K562 (cell line): ENCODE data around the gene TIMP2. TPM values are rescaled to one million over a fixed set of nuclear protein-coding genes. Genes with fewer than 3 reads are reported as not detected.
A peak's percentile ranks its signal among the peaks of the same experiment; 100 is the strongest.

Source experiments
- ATAC-seq: fragments of 200-7000 bp; cut with Tn5 transposase; 3 replicates; pipeline ENCODE4 v1.9.1; 2020; ENCODE audit warnings: moderate library complexity
- BruUV-seq: library from RNA; stranded (reverse); fragments of 400-500 nt; replicated peaks from 2 replicates; lab custom pipeline; 2021; lab: Mats Ljungman, UMichigan
- CTCF ChIA-PET: fragments of 300-600 bp; formaldehyde crosslinking; extraction: SDS; loops from one replicate; lab custom pipeline; 2021; ENCODE audit warnings: low intra/inter-chr PET ratio; lab: Yijun Ruan, JAX
- POLR2A ChIA-PET: fragments of 300-600, 350-650 bp; sonication (Branson Sonifier 250); formaldehyde crosslinking; extraction: SDS; loops from one replicate; lab custom pipeline; 2021; ENCODE audit warnings: antibody characterized with exemption, inconsistent platforms; lab: Yijun Ruan, JAX
- DNase-seq, 4 experiments: peaks; one replicate each; pipeline versions ENCODE4 v3.0.0 to v3.0.0-alpha.2; 2011 to 2018; ENCODE audit warnings: low spot score in 3 of 4, mixed read lengths in 3 of 4; ENCODE audit errors: extremely low read depth in 1 of 4
- FAIRE-seq: peaks from 2 replicates; lab custom pipeline; 2011; peaks lifted over from hg19 to GRCh38; lab: Jason Lieb, UNC
- H2AFZ ChIP-seq: 2 replicates; pipeline ENCODE4 v1.6.0; 2011; ENCODE audit warnings: low read depth, low read length, control low read depth, inconsistent platforms
- H3K27ac ChIP-seq: fragments of 200-600 bp; 3 replicates; pipeline ENCODE4 v1.8.0; 2011; ENCODE audit warnings: low read depth, mild to moderate bottlenecking, control low read depth, inconsistent platforms, low read length, moderate library complexity, mixed read lengths; ENCODE audit errors: extremely low read depth
- H3K27me3 ChIP-seq, 2 experiments: fragments of 300-600 bp in 1 of 2; 2 replicates in 1 of 2; 3 replicates in 1 of 2; pipeline versions ENCODE4 v1.6.0 to v1.8.0; 2011; ENCODE audit warnings: inconsistent platforms in 2 of 2, low read length in 2 of 2, mild to moderate bottlenecking in 1 of 2, mixed read lengths in 1 of 2, moderate library complexity in 1 of 2; ENCODE audit not compliant: control insufficient read depth in 2 of 2, insufficient read depth in 2 of 2
- H3K36me3 ChIP-seq: fragments of 300-600 bp; 3 replicates; pipeline ENCODE4 v1.8.0; 2011; ENCODE audit warnings: mild to moderate bottlenecking, low read length, inconsistent platforms; ENCODE audit not compliant: control insufficient read depth, insufficient read depth
- H3K4me1 ChIP-seq, 2 experiments: fragments of 200-600 bp in 1 of 2; replicated peaks in 1 of 2; 2 replicates in 1 of 2; 3 replicates in 1 of 2; pipeline versions ENCODE4 v1.5.1 to v1.8.0; 2011; ENCODE audit warnings: inconsistent platforms in 2 of 2, low read length in 2 of 2, mild to moderate bottlenecking in 1 of 2, mixed read lengths in 1 of 2, moderate library complexity in 1 of 2; ENCODE audit not compliant: control insufficient read depth in 2 of 2, insufficient read depth in 2 of 2
- H3K4me2 ChIP-seq: 2 replicates; pipeline ENCODE4 v1.6.1; 2011; ENCODE audit warnings: low read length, control low read depth, inconsistent platforms, mixed read lengths; ENCODE audit not compliant: insufficient read depth
- H3K4me3 ChIP-seq: fragments of 200-600 bp; sonication (generic), shearing (Covaris generic); 2 replicates; pipeline ENCODE4 v1.5.1; 2016; ENCODE audit warnings: control low read depth, inconsistent platforms
- H3K79me2 ChIP-seq: fragments of 200-600 bp; 3 replicates; pipeline ENCODE4 v1.8.0; 2011; ENCODE audit warnings: low read length, inconsistent platforms; ENCODE audit not compliant: control insufficient read depth, insufficient read depth
- H3K9ac ChIP-seq, 2 experiments: 2 replicates each; pipeline versions ENCODE4 v1.6.0 to v1.6.1; 2011; ENCODE audit warnings: low read depth in 2 of 2, low read length in 2 of 2, control low read depth in 1 of 2, inconsistent platforms in 1 of 2, mild to moderate bottlenecking in 1 of 2, mixed read lengths in 1 of 2; ENCODE audit not compliant: insufficient read depth in 1 of 2
- H3K9me1 ChIP-seq: one replicate; pipeline ENCODE4 v1.6.0; 2011; ENCODE audit warnings: inconsistent platforms, mild to moderate bottlenecking, low read length, moderate library complexity; ENCODE audit not compliant: control insufficient read depth, insufficient read depth
- H3K9me3 ChIP-seq: replicated peaks from 2 replicates; pipeline ENCODE4 v1.5.1; 2011; ENCODE audit warnings: low read depth, low read length, inconsistent platforms; ENCODE audit not compliant: control insufficient read depth, insufficient read depth
- H4K20me1 ChIP-seq: replicated peaks from 2 replicates; pipeline ENCODE4 v1.6.1; 2011; ENCODE audit warnings: low read length, inconsistent platforms, mixed read lengths; ENCODE audit not compliant: control insufficient read depth, insufficient read depth
- ARID2 ChIP-seq: fragments of 450-650 bp; IDR thresholded peaks from 2 replicates; pipeline ENCODE4 v1.6.1; 2017; ENCODE audit warnings: antibody characterized with exemption, mild to moderate bottlenecking
- ATF1 ChIP-seq, 2 experiments: fragments of 450-650 bp in 1 of 2; IDR thresholded peaks; 2 replicates each; pipeline ENCODE4 v1.6.1; 2016; ENCODE audit warnings: missing compliant biosample characterization in 1 of 2, missing genetic modification characterization in 1 of 2
- CBX5 ChIP-seq: IDR thresholded peaks from 2 replicates; pipeline ENCODE4 v1.6.1; 2014; ENCODE audit warnings: low read depth, borderline replicate concordance
- CHCHD3 ChIP-seq: fragments of 250-450 bp; sonication (Bioruptor Pico); IDR thresholded peaks from 2 replicates; pipeline ENCODE4 v2.1.2; 2022; ENCODE audit warnings: mild to moderate bottlenecking
- FOXM1 ChIP-seq, 2 experiments: fragments of 450-650 bp in 1 of 2; sonication (generic) in 1 of 2; formaldehyde crosslinking in 1 of 2; IDR thresholded peaks; 2 replicates each; pipeline versions ENCODE4 v1.6.1 to v1.9.0; 2017 to 2022; ENCODE audit warnings: low read depth in 2 of 2, mild to moderate bottlenecking in 2 of 2, missing genetic modification reagents in 1 of 2, moderate library complexity in 1 of 2
- KDM1A ChIP-seq, 2 experiments: fragments of 450-650 bp; IDR thresholded peaks; 2 replicates each; pipeline ENCODE4 v1.6.1; 2016; ENCODE audit warnings: mild to moderate bottlenecking in 2 of 2
- MED1 ChIP-seq: sonication (generic); formaldehyde crosslinking; IDR thresholded peaks from 2 replicates; pipeline ENCODE4 v1.8.1; 2023; ENCODE audit warnings: missing genetic modification reagents, borderline replicate concordance
- MYNN ChIP-seq, 2 experiments: sonication (generic); formaldehyde crosslinking in 1 of 2; IDR thresholded peaks; 2 replicates each; pipeline versions ENCODE4 v1.5.0 to v1.6.1; 2016 to 2020; ENCODE audit warnings: antibody characterized with exemption in 1 of 2, missing genetic modification reagents in 1 of 2
- SPI1 ChIP-seq: IDR thresholded peaks from 2 replicates; pipeline ENCODE4 v1.6.1; 2011; ENCODE audit warnings: low read depth, low read length, control low read depth, borderline replicate concordance
- ZBTB17 ChIP-seq: fragments of 450-650 bp; formaldehyde crosslinking; IDR thresholded peaks from 2 replicates; pipeline ENCODE4 v1.4.0; 2020; ENCODE audit warnings: mild to moderate bottlenecking
- ZBTB8A ChIP-seq: fragments of 450-650 bp; IDR thresholded peaks from 2 replicates; pipeline ENCODE4 v1.6.1; 2018; ENCODE audit warnings: mild to moderate bottlenecking, moderate library complexity; ENCODE audit not compliant: partially characterized antibody
- ZNF282 ChIP-seq: sonication (generic); formaldehyde crosslinking; IDR thresholded peaks from 2 replicates; pipeline ENCODE4 v1.8.1; 2023; ENCODE audit warnings: missing genetic modification reagents
- WGBS: fragments of 100-300 bp; shearing (Covaris generic); methylation state at CpG from one replicate; pipeline ENCODE4 v1.1.6; 2016; ENCODE audit warnings: low coverage, mixed read lengths; ENCODE audit not compliant: insufficient coverage; ENCODE audit errors: missing lambda C conversion rate; 5-methylcytosine and 5-hydroxymethylcytosine counted together
- in situ Hi-C: fragments of 300-500 bp; cut with MboI; formaldehyde crosslinking; loops from 4 replicates; pipeline ENCODE4 v1.15.0; 2018; ENCODE audit warnings: inconsistent platforms, mixed read lengths
- intact Hi-C: fragments of 100-400 bp; cut with micrococcal nuclease; formaldehyde crosslinking; loops from 2 replicates; pipeline ENCODE4 v1.14.2; 2022
- polyA plus RNA-seq, 8 experiments: library from polyadenylated mRNA; depleted of rRNA in 4 of 8; stranded (reverse) in 5 of 8; unstranded in 3 of 8; fragments of >200 nt; fragmentation: Nextera tagmentation in 2 of 8; fragmentation: Illumina TruSeq in 1 of 8; extraction: Ambion mirVana in 2 of 8; extraction: Trizol in 1 of 8; gene quantifications; 2 replicates each; pipeline versions ENCODE4 v1.2.1 to v1.2.3, GENCODE V29; 2011 to 2014; ENCODE audit warnings: inconsistent platforms in 1 of 8, missing spikeins in 1 of 8
- total RNA-seq, 7 experiments: library from RNA; depleted of rRNA in 6 of 7; stranded (reverse); fragments of >200 nt in 6 of 7; fragmentation: Illumina TruSeq in 2 of 7; extraction: Trizol in 2 of 7; gene quantifications; 2 replicates each; pipeline versions ENCODE4 v1.2.1 to v1.2.3, GENCODE V29; 2011 to 2021; ENCODE audit warnings: low replicate concordance in 1 of 7
- TF ChIP-seq, protein P1 (sequence below), 2 experiments: IDR thresholded peaks in 1 of 2; conservative IDR thresholded peaks in 1 of 2; 2 replicates each; pipeline ENCODE4 v1.6.1; 2016; ENCODE audit warnings: low read depth in 2 of 2, mild to moderate bottlenecking in 1 of 2, missing compliant biosample characterization in 1 of 2, missing genetic modification characterization in 1 of 2, moderate library complexity in 1 of 2
- TF ChIP-seq, protein P2 (sequence below), 2 experiments: fragments of 450-650 bp in 1 of 2; IDR thresholded peaks; 2 replicates each; pipeline ENCODE4 v1.6.1; 2011 to 2017; ENCODE audit warnings: low read depth in 2 of 2, antibody characterized with exemption in 1 of 2, borderline replicate concordance in 1 of 2, low read length in 1 of 2, mild to moderate bottlenecking in 1 of 2, mixed read lengths in 1 of 2; ENCODE audit not compliant: control insufficient read depth in 1 of 2
- TF ChIP-seq, protein P3 (sequence below): sonication (generic); formaldehyde crosslinking; IDR thresholded peaks from 2 replicates; pipeline ENCODE4 v1.8.0; 2023; ENCODE audit warnings: mild to moderate bottlenecking, missing genetic modification reagents

Gene TIMP2
- total and polyA plus RNA-seq, 9 of the 15 experiments (the other 6 are each of a cell fraction or from before 2014, with no cell fraction given) = 0.55 TPM; not detected in 8

DNA sequence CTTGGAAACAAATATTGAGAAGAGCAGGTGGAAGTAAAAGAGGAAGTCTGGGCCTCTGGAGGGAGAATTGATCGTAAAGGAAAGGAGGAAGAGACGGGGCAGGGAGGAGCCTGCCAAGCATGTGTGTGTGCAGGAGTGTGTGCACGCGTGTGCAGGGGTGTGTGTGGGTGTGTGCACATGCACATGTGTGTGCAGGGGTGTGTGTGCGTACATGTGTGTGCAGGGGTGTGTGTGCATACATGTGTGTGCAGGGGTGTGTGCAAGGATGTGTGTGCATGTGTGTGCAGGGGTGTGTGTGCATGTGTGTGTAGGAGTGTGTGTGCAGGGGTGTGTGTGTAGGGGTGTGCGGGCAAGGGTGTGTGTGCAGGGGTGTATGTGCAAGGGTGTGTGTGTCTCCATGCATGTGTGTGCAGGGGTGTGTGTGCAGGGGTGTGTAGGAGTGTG, 32.2 kb downstream of the TIMP2 start:
- H3K27ac ChIP-seq = no peak overlapping the region
- ATAC-seq (no peak), FAIRE-seq (no peak), DNase-seq (no peak)
- no peak overlapping the region for H3K9ac ChIP-seq
- peaks cover 2% of the 10 kb centered on the region for H3K9me1 ChIP-seq
- peaks cover 51 to 90% of the 10 kb centered on the region in 2 experiments for H3K27me3 ChIP-seq
- BruUV-seq = no TSS peak
- no peak overlapping the region for H3K4me3 ChIP-seq
- intact Hi-C loops = no loop called here
- no peaks in the 10 kb centered on the region for H3K4me1 ChIP-seq
- no peaks in the 10 kb centered on the region; the same call in 1 of the 2 replicates for H3K9me3 ChIP-seq
- CTCF ChIA-PET = no interaction called here
- in situ Hi-C loops = no loop called here
- no peak overlapping the region for H2AFZ ChIP-seq
- no peaks in the 10 kb centered on the region for H3K79me2 ChIP-seq
- no peaks in the 10 kb centered on the region for H3K36me3 ChIP-seq
- 9% methylated on average over 4 of the region's 6 CpGs for WGBS
- POLR2A ChIA-PET = no interaction called here
- peaks cover 10% of the 10 kb centered on the region for H4K20me1 ChIP-seq
- no peak overlapping the region for H3K4me2 ChIP-seq
- TF ChIP-seq, protein P1, sequence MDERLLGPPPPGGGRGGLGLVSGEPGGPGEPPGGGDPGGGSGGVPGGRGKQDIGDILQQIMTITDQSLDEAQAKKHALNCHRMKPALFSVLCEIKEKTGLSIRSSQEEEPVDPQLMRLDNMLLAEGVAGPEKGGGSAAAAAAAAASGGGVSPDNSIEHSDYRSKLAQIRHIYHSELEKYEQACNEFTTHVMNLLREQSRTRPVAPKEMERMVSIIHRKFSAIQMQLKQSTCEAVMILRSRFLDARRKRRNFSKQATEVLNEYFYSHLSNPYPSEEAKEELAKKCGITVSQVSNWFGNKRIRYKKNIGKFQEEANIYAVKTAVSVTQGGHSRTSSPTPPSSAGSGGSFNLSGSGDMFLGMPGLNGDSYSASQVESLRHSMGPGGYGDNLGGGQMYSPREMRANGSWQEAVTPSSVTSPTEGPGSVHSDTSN (CRISPR knock-in tag; IDR thresholded peaks at IDR 0.05; ENCODE audit: low read depth) = no peak
- TF ChIP-seq, protein P1 (tag; conservative IDR thresholded peaks at IDR 0.05; ENCODE audit: low read depth) = no peak
- TF ChIP-seq MYNN (IDR thresholded peaks at IDR 0.05) = peak; percentile 35; the same call in 1 of the 2 replicates
- no peak for TF ChIP-seq MYNN (CRISPR knock-in tag; IDR thresholded peaks at IDR 0.05)
- TF ChIP-seq CHCHD3 (CRISPR knock-in tag) = no peak
- no peak for TF ChIP-seq ZBTB17 (CRISPR knock-in tag)
- TF ChIP-seq SPI1 = peak; percentile 62; the same call in 1 of the 2 replicates
- TF ChIP-seq ARID2 = peak; percentile 63; the same call in 1 of the 2 replicates
- peak in 1 of 2 experiments; percentile 92; a peak in 2 of 4 replicates for TF ChIP-seq KDM1A (IDR thresholded peaks at IDR 0.05)
- TF ChIP-seq FOXM1 (IDR thresholded peaks at IDR 0.05; ENCODE audit: low read depth) = no peak
- TF ChIP-seq FOXM1 (CRISPR knock-in tag; IDR thresholded peaks at IDR 0.05; ENCODE audit: low read depth) = no peak
- TF ChIP-seq ATF1 (CRISPR knock-in tag; IDR thresholded peaks at IDR 0.05) = no peak
- no peak for TF ChIP-seq ATF1 (tag; IDR thresholded peaks at IDR 0.05)
- TF ChIP-seq MED1 (CRISPR knock-in tag) = no peak
- TF ChIP-seq, protein P2, sequence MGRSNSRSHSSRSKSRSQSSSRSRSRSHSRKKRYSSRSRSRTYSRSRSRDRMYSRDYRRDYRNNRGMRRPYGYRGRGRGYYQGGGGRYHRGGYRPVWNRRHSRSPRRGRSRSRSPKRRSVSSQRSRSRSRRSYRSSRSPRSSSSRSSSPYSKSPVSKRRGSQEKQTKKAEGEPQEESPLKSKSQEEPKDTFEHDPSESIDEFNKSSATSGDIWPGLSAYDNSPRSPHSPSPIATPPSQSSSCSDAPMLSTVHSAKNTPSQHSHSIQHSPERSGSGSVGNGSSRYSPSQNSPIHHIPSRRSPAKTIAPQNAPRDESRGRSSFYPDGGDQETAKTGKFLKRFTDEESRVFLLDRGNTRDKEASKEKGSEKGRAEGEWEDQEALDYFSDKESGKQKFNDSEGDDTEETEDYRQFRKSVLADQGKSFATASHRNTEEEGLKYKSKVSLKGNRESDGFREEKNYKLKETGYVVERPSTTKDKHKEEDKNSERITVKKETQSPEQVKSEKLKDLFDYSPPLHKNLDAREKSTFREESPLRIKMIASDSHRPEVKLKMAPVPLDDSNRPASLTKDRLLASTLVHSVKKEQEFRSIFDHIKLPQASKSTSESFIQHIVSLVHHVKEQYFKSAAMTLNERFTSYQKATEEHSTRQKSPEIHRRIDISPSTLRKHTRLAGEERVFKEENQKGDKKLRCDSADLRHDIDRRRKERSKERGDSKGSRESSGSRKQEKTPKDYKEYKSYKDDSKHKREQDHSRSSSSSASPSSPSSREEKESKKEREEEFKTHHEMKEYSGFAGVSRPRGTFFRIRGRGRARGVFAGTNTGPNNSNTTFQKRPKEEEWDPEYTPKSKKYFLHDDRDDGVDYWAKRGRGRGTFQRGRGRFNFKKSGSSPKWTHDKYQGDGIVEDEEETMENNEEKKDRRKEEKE (IDR thresholded peaks at IDR 0.05; ENCODE audit: borderline replicate concordance in 1 of 2, control insufficient read depth in 1 of 2, low read depth in 2 of 2, low read length in 1 of 2) = no peak
- TF ChIP-seq, protein P3, sequence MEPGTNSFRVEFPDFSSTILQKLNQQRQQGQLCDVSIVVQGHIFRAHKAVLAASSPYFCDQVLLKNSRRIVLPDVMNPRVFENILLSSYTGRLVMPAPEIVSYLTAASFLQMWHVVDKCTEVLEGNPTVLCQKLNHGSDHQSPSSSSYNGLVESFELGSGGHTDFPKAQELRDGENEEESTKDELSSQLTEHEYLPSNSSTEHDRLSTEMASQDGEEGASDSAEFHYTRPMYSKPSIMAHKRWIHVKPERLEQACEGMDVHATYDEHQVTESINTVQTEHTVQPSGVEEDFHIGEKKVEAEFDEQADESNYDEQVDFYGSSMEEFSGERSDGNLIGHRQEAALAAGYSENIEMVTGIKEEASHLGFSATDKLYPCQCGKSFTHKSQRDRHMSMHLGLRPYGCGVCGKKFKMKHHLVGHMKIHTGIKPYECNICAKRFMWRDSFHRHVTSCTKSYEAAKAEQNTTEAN (CRISPR knock-in tag) = peak; percentile 93
- TF ChIP-seq ZBTB8A = no peak
- TF ChIP-seq CBX5 = no peak
- TF ChIP-seq ZNF282 (CRISPR knock-in tag) = no peak
